Breast epithelium (tissue), 4 donors: ENCODE data around the gene DGAT2. TPM values are rescaled to one million over a fixed set of nuclear protein-coding genes. Genes with fewer than 3 reads are reported as not detected.

Source experiments
- DNase-seq, 2 donors: peaks; one replicate each; pipeline ENCODE4 v3.0.0-alpha.2; 2019; ENCODE audit warnings: low spot score in 2 of 2
- H3K27ac ChIP-seq, 2 donors: fragments of 200-600 bp; sonication (generic) in 1 of 2; one replicate each; pipeline ENCODE4 v1.5.1; 2016 to 2019; ENCODE audit warnings: mild to moderate bottlenecking in 1 of 2
- H3K27me3 ChIP-seq, 2 donors: fragments of 200-600 bp; sonication (generic) in 1 of 2; one replicate each; pipeline versions ENCODE4 v1.5.1 to v1.6.0; 2017 to 2019; ENCODE audit warnings: control low read depth in 1 of 2, mild to moderate bottlenecking in 1 of 2
- H3K36me3 ChIP-seq: fragments of 200-600 bp; one replicate; pipeline ENCODE4 v1.5.1; 2019
- H3K4me1 ChIP-seq, 2 donors: fragments of 200-600 bp; sonication (generic); one replicate each; pipeline ENCODE4 v1.5.1; 2016 to 2019; ENCODE audit warnings: control low read depth in 1 of 2
- H3K4me3 ChIP-seq, 3 donors: fragments of 200-600 bp; sonication (generic); 1 replicate in 2 of 3; 2 replicates in 1 of 3; pipeline ENCODE4 v1.5.1; 2016 to 2019; ENCODE audit warnings: mild to moderate bottlenecking in 3 of 3, moderate library complexity in 2 of 3
- H3K9me3 ChIP-seq, 2 donors: fragments of 200-600 bp; sonication (generic) in 1 of 2; one replicate each; pipeline ENCODE4 v1.5.1; 2016 to 2019; ENCODE audit warnings: control low read depth in 1 of 2
- POLR2A ChIP-seq: fragments of 450-650 bp; IDR thresholded peaks from one replicate; pipeline ENCODE4 v1.6.1; 2016; ENCODE audit warnings: antibody characterized with exemption, mild to moderate bottlenecking, moderate library complexity
- POLR2AphosphoS5 ChIP-seq, 3 donors: sonication (generic); formaldehyde crosslinking; IDR thresholded peaks; one replicate each; pipeline ENCODE4 v1.6.1; 2017; ENCODE audit warnings: antibody characterized with exemption in 3 of 3
- intact Hi-C: fragments of 100-400 bp; cut with DNase I; formaldehyde crosslinking; loops from one replicate; pipeline ENCODE4 v1.15.1; 2023; ENCODE audit warnings: low total_unique reads
- total RNA-seq, 3 donors: library from RNA; depleted of rRNA; stranded (reverse); fragments of >200 nt; gene quantifications; one replicate each; pipeline ENCODE4 v1.1.0, GENCODE V29; 2016
- TF ChIP-seq, protein P1 (sequence below), 3 donors: fragments of 450-650 bp; IDR thresholded peaks; one replicate each; pipeline ENCODE4 v1.5.1; 2016 to 2017; ENCODE audit warnings: antibody characterized with exemption in 3 of 3, mild to moderate bottlenecking in 3 of 3, moderate library complexity in 3 of 3

The DGAT2 gene
- total RNA-seq, 3 donors from 2014 or later = 26.2 to 134 (median 36.1) TPM

DNA sequence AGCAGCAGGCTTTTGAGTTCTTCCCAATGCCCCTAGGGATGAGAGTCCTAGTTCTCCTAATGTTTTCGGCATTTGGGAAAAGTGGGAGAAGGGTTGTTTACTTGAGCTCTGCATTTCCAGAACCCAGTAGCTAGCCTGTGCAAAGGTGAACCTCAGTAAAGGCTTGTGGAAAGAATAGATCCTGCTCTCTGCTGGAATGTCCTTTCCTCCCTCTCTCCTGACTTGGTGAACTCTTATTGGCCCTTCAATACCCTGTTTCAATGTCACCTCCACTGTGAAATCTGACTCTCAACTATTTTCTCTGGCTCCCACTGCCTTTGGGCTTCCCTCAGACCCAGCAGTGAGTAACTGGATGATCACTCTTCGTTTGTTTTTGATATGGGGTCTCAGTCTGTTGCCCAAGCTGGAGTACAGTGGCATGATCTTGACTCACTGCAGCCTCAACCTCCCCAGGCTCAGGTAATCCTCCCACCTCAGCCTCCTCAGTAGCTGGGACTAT is 44.0 kb downstream of the DGAT2 start:
- TF ChIP-seq, protein P1, sequence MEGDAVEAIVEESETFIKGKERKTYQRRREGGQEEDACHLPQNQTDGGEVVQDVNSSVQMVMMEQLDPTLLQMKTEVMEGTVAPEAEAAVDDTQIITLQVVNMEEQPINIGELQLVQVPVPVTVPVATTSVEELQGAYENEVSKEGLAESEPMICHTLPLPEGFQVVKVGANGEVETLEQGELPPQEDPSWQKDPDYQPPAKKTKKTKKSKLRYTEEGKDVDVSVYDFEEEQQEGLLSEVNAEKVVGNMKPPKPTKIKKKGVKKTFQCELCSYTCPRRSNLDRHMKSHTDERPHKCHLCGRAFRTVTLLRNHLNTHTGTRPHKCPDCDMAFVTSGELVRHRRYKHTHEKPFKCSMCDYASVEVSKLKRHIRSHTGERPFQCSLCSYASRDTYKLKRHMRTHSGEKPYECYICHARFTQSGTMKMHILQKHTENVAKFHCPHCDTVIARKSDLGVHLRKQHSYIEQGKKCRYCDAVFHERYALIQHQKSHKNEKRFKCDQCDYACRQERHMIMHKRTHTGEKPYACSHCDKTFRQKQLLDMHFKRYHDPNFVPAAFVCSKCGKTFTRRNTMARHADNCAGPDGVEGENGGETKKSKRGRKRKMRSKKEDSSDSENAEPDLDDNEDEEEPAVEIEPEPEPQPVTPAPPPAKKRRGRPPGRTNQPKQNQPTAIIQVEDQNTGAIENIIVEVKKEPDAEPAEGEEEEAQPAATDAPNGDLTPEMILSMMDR (IDR thresholded peaks at IDR 0.05) = no peak
- TF ChIP-seq POLR2A = no peak

DNA sequence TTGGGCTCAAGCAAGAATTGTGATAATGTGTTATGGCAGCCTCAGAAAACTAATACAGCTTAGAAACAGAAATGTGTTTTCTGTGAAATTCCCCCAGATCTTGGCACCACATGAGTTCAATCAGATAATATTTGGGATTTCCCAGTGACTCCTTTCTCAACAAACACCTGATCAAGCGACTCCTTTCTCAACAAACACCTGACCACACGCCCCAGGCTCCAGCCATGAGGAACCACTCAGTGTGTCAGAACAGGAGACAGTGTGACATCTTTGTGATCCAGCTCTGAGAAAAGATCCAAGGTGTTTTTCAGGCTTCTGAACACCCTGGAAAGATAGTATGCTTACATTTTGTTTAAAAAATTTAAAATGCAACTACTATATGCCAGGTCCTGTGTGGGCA is 44.5 kb downstream of the DGAT2 start:
- Histone ChIP-seq H3K36me3 (no peaks in the 10 kb centered on the region), H3K4me3 (no peak overlapping the region), H3K9me3 (no peaks in the 10 kb centered on the region), H3K4me1 (peaks cover 5 to 13% of the 10 kb centered on the region in 2 donors), H3K27ac (peak overlapping the region; percentile 95 to 98), H3K27me3 (no peaks in the 10 kb centered on the region)
- intact Hi-C loops = no loop called here
- TF ChIP-seq POLR2AphosphoS5 (IDR thresholded peaks at IDR 0.05) (no peak), POLR2A (no peak)
- TF ChIP-seq, protein P1 (IDR thresholded peaks at IDR 0.05) = no peak
- DNase-seq = peak in 1 of 2 donors; percentile 46

More for the DNA sequence above, 44.0 kb downstream of the DGAT2 start:
- H3K27me3 ChIP-seq = no peaks in the 10 kb centered on the region
- H3K9me3 ChIP-seq = no peaks in the 10 kb centered on the region
- H3K27ac ChIP-seq = peak overlapping the region; percentile 95 to 98
- no peaks in the 10 kb centered on the region for H3K36me3 ChIP-seq
- intact Hi-C loops = no loop called here
- H3K4me1 ChIP-seq = peaks cover 5 to 12% of the 10 kb centered on the region in 2 donors
- DNase-seq = no peak
- H3K4me3 ChIP-seq = no peak overlapping the region

DNA sequence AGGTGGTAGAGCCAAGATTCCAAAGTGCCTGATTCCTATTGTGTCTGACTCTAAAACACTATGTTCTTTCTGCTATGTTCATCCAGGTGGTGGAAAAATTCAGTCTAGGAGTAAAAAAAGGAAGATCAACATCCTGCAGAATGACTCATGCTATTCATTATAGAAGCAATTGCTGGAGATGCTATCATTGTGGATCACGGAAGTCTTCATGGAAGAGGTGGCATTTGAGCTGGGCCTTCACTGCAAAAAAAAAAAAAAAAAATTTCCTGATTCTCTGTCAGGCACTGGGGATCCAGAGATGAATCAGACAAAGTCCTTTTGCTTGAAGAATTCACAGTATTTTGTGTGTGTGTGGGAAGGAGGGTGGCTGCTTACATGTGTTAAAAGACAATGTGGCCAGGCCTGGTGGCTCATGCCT is 45.1 kb downstream of the DGAT2 start:
- Histone ChIP-seq H3K36me3 (no peaks in the 10 kb centered on the region), H3K9me3 (no peaks in the 10 kb centered on the region), H3K27ac (peak overlapping the region; percentile 95 to 98), H3K4me3 (peak overlapping the region in 2 of 3 donors; percentile 83 to 95), H3K4me1 (peaks cover 5 to 13% of the 10 kb centered on the region in 2 donors), H3K27me3 (no peaks in the 10 kb centered on the region)
- TF ChIP-seq POLR2A (no peak), POLR2AphosphoS5 (IDR thresholded peaks at IDR 0.05) (no peak)
- TF ChIP-seq, protein P1 (IDR thresholded peaks at IDR 0.05) = no peak
- intact Hi-C loops = no loop called here
- no peak for DNase-seq

GRCh38 chr11:75814363-75814676 is 45.7 kb downstream of the DGAT2 start:
- intact Hi-C loops = no loop called here
- Histone ChIP-seq H3K27ac (peak overlapping the region; percentile 95 to 98), H3K9me3 (no peaks in the 10 kb centered on the region), H3K4me3 (peak overlapping the region; percentile 83 to 99 (median 95)), H3K4me1 (peaks cover 5 to 13% of the 10 kb centered on the region in 2 donors), H3K27me3 (no peaks in the 10 kb centered on the region), H3K36me3 (no peaks in the 10 kb centered on the region)
- TF ChIP-seq POLR2AphosphoS5 (IDR thresholded peaks at IDR 0.05) = no peak
- TF ChIP-seq, protein P1 (IDR thresholded peaks at IDR 0.05) = no peak
- no peak for TF ChIP-seq POLR2A
- DNase-seq = no peak

DNA sequence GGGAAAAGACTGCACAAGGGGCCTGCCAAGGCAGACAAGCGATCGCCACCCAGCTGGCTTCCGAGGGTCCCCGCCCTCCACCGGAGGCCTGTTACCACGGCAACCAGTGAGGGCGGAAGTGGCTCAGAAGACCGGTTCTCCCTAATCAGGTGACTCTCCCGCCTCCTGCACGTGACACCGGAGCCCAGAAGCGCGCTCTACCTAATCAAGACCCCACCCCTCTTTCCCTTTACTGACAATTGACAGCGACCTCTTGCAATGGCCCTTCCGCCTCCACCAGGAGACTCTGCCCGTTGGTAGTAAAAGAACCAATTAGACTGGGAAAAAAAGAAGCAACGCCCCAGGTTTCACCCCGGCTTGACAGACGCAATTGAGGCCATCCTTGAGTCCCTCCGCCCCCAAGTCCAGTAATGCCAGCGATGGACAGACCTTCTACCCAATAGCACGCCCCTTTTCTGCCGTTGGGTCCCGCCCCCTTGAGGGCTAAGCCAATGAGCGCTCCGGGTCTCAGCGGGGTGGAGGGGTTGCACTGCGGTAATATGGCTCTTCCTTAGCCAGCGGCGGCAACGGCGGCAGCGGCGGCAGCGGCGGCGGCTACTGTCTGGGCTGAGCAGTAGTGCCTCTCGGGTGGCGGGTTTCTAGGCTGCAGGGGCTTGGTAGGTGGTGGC is 46.2 kb downstream of the DGAT2 start, which contains the start of gene UVRAG:
Gene UVRAG (plus strand): TSS at position 534 of the 668 bp plus-strand sequence. CDS start 198 bp downstream, outside the sequence.
- Histone ChIP-seq H3K27ac (peak within 1 kb of the TSS; percentile 95 to 98), H3K4me3 (peak within 1 kb of the TSS; percentile 83 to 99 (median 95)), H3K36me3 (no peaks in the 10 kb centered on the region), H3K4me1 (peaks cover 5 to 13% of the 10 kb centered on the region in 2 donors), H3K9me3 (no peaks in the 10 kb centered on the region), H3K27me3 (no peaks in the 10 kb centered on the region)
- intact Hi-C loops = no loop called here
- TF ChIP-seq POLR2A = peak; percentile 82
- TF ChIP-seq, protein P1 (IDR thresholded peaks at IDR 0.05) = peak; percentile 32 to 68 (median 47)
- peak; percentile 63 to 85 (median 71) for TF ChIP-seq POLR2AphosphoS5 (IDR thresholded peaks at IDR 0.05)
- peak; percentile 99 to 100 for DNase-seq
